ENCODE data around the gene TSC1.
A peak's percentile ranks its signal among the peaks of the same experiment; 100 is the strongest.

The TSC1 gene

DNA sequence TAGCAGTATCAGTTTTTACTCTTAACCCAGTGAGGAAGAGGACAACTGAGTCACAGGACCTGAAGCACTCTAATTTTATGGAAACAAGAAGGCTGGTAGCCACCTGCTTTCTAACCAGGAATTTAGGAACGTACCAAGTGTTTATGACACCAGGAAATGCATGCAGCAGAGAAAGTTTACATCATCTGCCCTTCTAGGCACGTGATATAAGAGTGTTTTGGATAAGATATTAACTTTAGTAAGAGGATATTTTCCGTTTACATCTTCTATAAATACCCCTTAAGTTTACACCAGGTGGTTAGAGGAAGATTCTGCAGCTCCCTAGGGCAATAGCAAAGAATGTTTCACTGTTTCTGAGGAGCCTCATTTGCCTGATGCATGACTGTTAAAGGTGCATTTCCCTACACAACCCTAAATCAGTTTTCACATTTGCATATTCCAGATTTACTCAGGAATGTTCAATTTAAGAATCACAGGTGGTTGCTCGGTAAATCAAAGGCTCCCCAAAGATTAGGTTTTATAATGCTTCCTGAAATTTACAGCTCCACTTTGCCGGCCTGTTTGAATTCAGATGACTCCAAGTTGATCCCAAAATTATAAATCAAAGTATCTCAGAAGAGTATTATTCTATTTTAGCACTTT is 1.8 kb downstream of the TSC1 start:
- peaks cover 3% of the 10 kb centered on the region for H3K36me3 ChIP-seq (replicated peaks)
- DNase-seq, result no peak
- H3K4me3 ChIP-seq (ENCODE audit: low read depth, low read length), result no peak overlapping the region
- in situ Hi-C loops (cut with HindIII; ENCODE audit: low pct_ligation_motif_present, low sequenced_read_pairs), result no loop called here
- H3K27me3 ChIP-seq (replicated peaks), result no peaks in the 10 kb centered on the region
- no peak overlapping the region for H3K27ac ChIP-seq
- TF ChIP-seq, protein P1, sequence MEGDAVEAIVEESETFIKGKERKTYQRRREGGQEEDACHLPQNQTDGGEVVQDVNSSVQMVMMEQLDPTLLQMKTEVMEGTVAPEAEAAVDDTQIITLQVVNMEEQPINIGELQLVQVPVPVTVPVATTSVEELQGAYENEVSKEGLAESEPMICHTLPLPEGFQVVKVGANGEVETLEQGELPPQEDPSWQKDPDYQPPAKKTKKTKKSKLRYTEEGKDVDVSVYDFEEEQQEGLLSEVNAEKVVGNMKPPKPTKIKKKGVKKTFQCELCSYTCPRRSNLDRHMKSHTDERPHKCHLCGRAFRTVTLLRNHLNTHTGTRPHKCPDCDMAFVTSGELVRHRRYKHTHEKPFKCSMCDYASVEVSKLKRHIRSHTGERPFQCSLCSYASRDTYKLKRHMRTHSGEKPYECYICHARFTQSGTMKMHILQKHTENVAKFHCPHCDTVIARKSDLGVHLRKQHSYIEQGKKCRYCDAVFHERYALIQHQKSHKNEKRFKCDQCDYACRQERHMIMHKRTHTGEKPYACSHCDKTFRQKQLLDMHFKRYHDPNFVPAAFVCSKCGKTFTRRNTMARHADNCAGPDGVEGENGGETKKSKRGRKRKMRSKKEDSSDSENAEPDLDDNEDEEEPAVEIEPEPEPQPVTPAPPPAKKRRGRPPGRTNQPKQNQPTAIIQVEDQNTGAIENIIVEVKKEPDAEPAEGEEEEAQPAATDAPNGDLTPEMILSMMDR (IDR thresholded peaks at IDR 0.05; ENCODE audit: low read depth, low read length, missing control alignments), result no peak

DNA sequence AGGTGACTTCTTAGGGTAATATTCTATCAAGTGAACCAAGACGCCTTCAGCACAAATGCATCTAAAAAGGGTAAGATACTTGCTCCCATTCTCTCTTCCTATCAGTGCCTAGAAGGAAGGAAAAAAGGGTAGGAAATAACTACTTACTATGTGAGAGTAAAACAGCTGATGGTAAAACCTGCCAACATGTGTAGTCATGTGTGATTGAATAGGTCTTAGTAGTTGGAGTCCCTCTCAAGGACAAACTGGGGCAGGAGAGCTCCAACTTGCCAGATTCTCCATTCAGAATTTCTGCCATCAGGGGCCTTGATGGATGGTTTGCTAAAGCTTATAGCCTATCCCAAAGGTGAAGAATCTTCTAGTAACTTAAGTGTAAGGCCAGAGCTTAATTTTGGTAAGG is 5.2 kb downstream of the TSC1 start:
- no peak for DNase-seq
- in situ Hi-C loops (cut with HindIII; ENCODE audit: low pct_ligation_motif_present, low sequenced_read_pairs), result no loop called here
- Histone ChIP-seq H3K4me3 (ENCODE audit: low read depth, low read length) (no peak overlapping the region), H3K27me3 (replicated peaks) (no peaks in the 10 kb centered on the region), H3K36me3 (replicated peaks) (peaks cover under 1% of the 10 kb centered on the region), H3K27ac (no peak overlapping the region)
- TF ChIP-seq, protein P1 (IDR thresholded peaks at IDR 0.05; ENCODE audit: low read depth, low read length, missing control alignments), result no peak

DNA sequence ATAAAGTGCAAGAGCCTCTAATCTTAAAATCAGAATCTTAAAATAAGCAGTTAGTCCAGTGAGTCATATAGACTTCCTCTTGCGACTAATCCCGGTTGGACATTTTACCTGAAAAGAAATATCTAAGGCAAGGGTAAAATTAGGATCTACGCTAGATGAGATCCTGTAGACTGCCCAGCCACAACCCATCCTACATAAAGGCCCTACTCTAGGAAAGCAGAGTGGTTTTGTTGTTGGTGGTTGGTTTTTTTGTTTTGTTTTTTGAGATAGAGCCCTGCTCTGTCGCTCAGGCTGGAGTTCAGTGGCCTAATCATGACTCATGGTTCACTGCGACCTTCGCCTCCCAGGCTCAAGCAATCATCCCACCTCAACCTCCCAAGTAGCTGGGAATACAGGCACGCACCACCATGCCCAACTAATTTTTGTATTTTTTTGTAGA is 6.9 kb downstream of the TSC1 start:
- no peaks in the 10 kb centered on the region for H3K36me3 ChIP-seq (replicated peaks)
- H3K27ac ChIP-seq, result no peak overlapping the region
- H3K4me3 ChIP-seq (ENCODE audit: low read depth, low read length), result no peak overlapping the region
- in situ Hi-C loops (cut with HindIII; ENCODE audit: low pct_ligation_motif_present, low sequenced_read_pairs), result no loop called here
- TF ChIP-seq, protein P1 (IDR thresholded peaks at IDR 0.05; ENCODE audit: low read depth, low read length, missing control alignments), result no peak
- peak; percentile 9 for DNase-seq
- no peaks in the 10 kb centered on the region for H3K27me3 ChIP-seq (replicated peaks)

DNA sequence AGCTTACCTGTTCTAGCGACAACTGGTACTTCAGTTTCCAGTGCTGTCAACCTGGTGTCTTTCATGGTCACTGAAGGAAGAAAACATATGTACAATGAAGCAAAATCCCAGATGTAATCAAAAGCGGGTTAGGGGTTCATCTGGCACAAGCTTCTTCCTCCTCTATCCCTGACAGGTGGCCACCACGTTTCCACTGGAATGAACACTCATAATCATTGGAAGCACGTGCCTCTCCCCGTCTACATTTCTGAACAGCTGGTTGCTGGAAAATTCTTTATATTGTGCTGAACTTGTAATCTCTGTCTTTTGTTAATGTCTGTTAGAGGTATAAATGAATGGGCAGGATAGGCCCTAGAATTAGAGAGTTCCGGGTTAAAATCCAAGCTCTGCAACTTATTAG is 9.4 kb downstream of the TSC1 start:
- DNase-seq, result no peak
- no peaks in the 10 kb centered on the region for H3K27me3 ChIP-seq (replicated peaks)
- no peak overlapping the region for H3K4me3 ChIP-seq (ENCODE audit: low read depth, low read length)
- TF ChIP-seq, protein P1 (IDR thresholded peaks at IDR 0.05; ENCODE audit: low read depth, low read length, missing control alignments), result no peak
- in situ Hi-C loops (cut with HindIII; ENCODE audit: low pct_ligation_motif_present, low sequenced_read_pairs), result no loop called here
- no peak overlapping the region for H3K27ac ChIP-seq
- no peaks in the 10 kb centered on the region for H3K36me3 ChIP-seq (replicated peaks)

DNA sequence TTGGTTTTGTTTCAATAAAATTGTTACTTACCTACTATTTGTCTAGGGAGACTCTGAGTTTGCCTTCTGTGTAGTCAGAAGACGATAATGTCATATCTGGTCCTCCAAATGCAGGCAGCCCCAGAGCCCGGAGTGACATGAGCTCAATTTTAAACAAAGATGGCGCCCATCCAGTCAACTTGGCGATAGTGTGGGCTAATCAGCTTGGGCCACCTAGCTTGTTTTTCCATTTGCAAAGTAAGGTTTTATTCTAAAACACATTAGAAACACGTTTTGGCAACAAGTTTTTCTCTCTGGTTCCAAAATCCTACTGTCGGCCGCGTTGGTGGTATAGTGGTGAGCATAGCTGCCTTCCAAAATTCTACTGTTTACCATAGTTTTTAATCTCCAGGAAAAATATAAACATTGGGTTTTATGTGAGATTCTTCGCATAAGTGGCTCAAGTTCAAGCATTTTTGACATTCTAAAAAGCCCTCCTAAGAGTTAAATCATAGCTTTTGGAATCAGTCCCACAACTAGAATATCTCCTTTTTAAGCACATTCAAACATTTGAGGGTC is 13.2 kb downstream of the TSC1 start:
- no peak for DNase-seq
- in situ Hi-C loops (cut with HindIII; ENCODE audit: low pct_ligation_motif_present, low sequenced_read_pairs), result no loop called here
- TF ChIP-seq, protein P1 (IDR thresholded peaks at IDR 0.05; ENCODE audit: low read depth, low read length, missing control alignments), result no peak
- H3K27ac ChIP-seq, result no peak overlapping the region
- no peaks in the 10 kb centered on the region for H3K27me3 ChIP-seq (replicated peaks)
- H3K4me3 ChIP-seq (ENCODE audit: low read depth, low read length), result no peak overlapping the region
- peaks cover 11% of the 10 kb centered on the region for H3K36me3 ChIP-seq (replicated peaks)

DNA sequence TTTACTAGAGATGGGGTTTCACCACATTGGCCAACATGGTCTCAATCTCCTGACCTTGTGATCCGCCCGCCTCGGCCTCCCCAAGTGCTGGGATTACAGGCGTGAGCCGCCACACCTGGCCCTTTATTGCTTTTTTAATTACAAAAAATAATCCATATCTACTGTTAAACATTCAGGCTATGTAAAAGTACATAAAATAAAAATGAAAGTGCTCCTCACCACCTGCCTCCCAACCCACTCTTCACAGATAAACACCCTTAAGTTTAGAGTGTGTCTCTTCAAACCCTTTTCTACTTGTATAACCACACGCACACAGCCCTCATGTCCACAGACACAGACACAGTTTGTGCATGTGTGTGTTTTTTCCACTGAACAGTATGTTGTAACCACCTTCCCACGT is 16.7 kb downstream of the TSC1 start:
- no peak for DNase-seq
- Histone ChIP-seq H3K27ac (no peak overlapping the region), H3K36me3 (replicated peaks) (peaks cover 29% of the 10 kb centered on the region), H3K27me3 (replicated peaks) (no peaks in the 10 kb centered on the region), H3K4me3 (ENCODE audit: low read depth, low read length) (no peak overlapping the region)
- TF ChIP-seq, protein P1 (IDR thresholded peaks at IDR 0.05; ENCODE audit: low read depth, low read length, missing control alignments), result no peak
- in situ Hi-C loops (cut with HindIII; ENCODE audit: low pct_ligation_motif_present, low sequenced_read_pairs), result no loop called here
